ENCODE data around the gene MEX3D. TPM values are rescaled to one million over a fixed set of nuclear protein-coding genes. Genes with fewer than 3 reads are reported as not detected.

The MEX3D gene
- polyA plus RNA-seq, 1 experiment: 5.4 TPM

GRCh38 chr19:1576242-1577089, 8.3 kb upstream of the MEX3D start:
- POLR2A ChIA-PET: no interaction called here
- H3K27me3 ChIP-seq (ENCODE audit: control insufficient read depth, insufficient read depth, low read length): no peaks in the 10 kb centered on the region
- DNase-seq (ENCODE audit: low read depth): no peak
- CTCF ChIA-PET: interaction anchor here (1.0 to 1.4 kb wide), 3 partner anchors 15 to 96 kb away, joined by 3 to 4 read pairs (median 3); no protein-coding TSS in a partner anchor
- peaks cover 23% of the 10 kb centered on the region for H3K36me3 ChIP-seq (ENCODE audit: control insufficient read depth, insufficient read depth, low read length)
- no peak for TF ChIP-seq CTCF (IDR thresholded peaks at IDR 0.05; ENCODE audit: insufficient read depth, low read depth, low read length)
- no peak overlapping the region for H3K4me3 ChIP-seq (ENCODE audit: low read depth, low read length)

GRCh38 chr19:1575323-1576241, 7.5 kb upstream of the MEX3D start:
- Histone ChIP-seq H3K27me3 (ENCODE audit: control insufficient read depth, insufficient read depth, low read length) (no peaks in the 10 kb centered on the region), H3K4me3 (ENCODE audit: low read depth, low read length) (no peak overlapping the region), H3K36me3 (ENCODE audit: control insufficient read depth, insufficient read depth, low read length) (peaks cover 16% of the 10 kb centered on the region)
- CTCF ChIA-PET: interaction anchor here (0.6 to 1.2 kb wide), 4 partner anchors 9 to 29 kb away, joined by 3 to 5 read pairs (median 4); no protein-coding TSS in a partner anchor
- TF ChIP-seq CTCF (IDR thresholded peaks at IDR 0.05; ENCODE audit: insufficient read depth, low read depth, low read length): no peak
- DNase-seq (ENCODE audit: low read depth): no peak
- POLR2A ChIA-PET: interaction anchor here (0.7 kb wide), 2 partner anchors 14 to 282 kb away, joined by 5 to 9 read pairs; no protein-coding TSS in a partner anchor

GRCh38 chr19:1574354-1575136, 6.4 kb upstream of the MEX3D start:
- no peak for TF ChIP-seq CTCF (IDR thresholded peaks at IDR 0.05; ENCODE audit: insufficient read depth, low read depth, low read length)
- ChIA-PET POLR2A (interaction anchor here (0.7 kb wide), 2 partner anchors 15 to 283 kb away, joined by 5 to 9 read pairs; no protein-coding TSS in a partner anchor), CTCF (interaction anchor here (0.9 kb wide), 1 partner anchor 10 kb away, joined by 5 read pairs; no protein-coding TSS in a partner anchor)
- H3K4me3 ChIP-seq (ENCODE audit: low read depth, low read length): no peak overlapping the region
- H3K36me3 ChIP-seq (ENCODE audit: control insufficient read depth, insufficient read depth, low read length): peaks cover 11% of the 10 kb centered on the region
- no peak for DNase-seq (ENCODE audit: low read depth)
- no peaks in the 10 kb centered on the region for H3K27me3 ChIP-seq (ENCODE audit: control insufficient read depth, insufficient read depth, low read length)

GRCh38 chr19:1572795-1573194, 4.7 kb upstream of the MEX3D start:
- Histone ChIP-seq H3K4me3 (ENCODE audit: low read depth, low read length) (no peak overlapping the region), H3K36me3 (ENCODE audit: control insufficient read depth, insufficient read depth, low read length) (peaks cover 8% of the 10 kb centered on the region), H3K27me3 (ENCODE audit: control insufficient read depth, insufficient read depth, low read length) (no peaks in the 10 kb centered on the region)
- no peak for DNase-seq (ENCODE audit: low read depth)
- no peak for TF ChIP-seq CTCF (IDR thresholded peaks at IDR 0.05; ENCODE audit: insufficient read depth, low read depth, low read length)
- ChIA-PET CTCF (no interaction called here), POLR2A (no interaction called here)
